A549 (cell line): ENCODE results near the gene PDE1C. TPM values are rescaled to one million over a fixed set of nuclear protein-coding genes. Genes with fewer than 3 reads are reported as not detected.

Experiments used
- ATAC-seq, 2 experiments: fragments of 200-7000 bp in 1 of 2; fragments of >200 bp in 1 of 2; cut with Nextera tagmentation in 1 of 2; cut with Tn5 transposase in 1 of 2; 3 replicates each; pipeline versions ENCODE4 v1.8.0 to v1.9.1; 2018 to 2020; ENCODE audit warnings: mild to moderate bottlenecking in 1 of 2, moderate library complexity in 1 of 2
- CTCF ChIA-PET: fragments of 300-600 bp; sonication (Branson Sonifier 250); formaldehyde crosslinking; extraction: SDS; loops from one replicate; lab custom pipeline; 2021; ENCODE audit warnings: antibody characterized with exemption, inconsistent platforms; lab: Yijun Ruan, JAX
- POLR2A ChIA-PET: fragments of 350-600 bp; formaldehyde crosslinking; extraction: SDS; loops from one replicate; lab custom pipeline; 2021; ENCODE audit warnings: antibody characterized with exemption, inconsistent platforms; lab: Yijun Ruan, JAX
- DNase-seq, 2 experiments: peaks; one replicate each; pipeline versions ENCODE4 v3.0.0 to v3.0.0-alpha.2; 2011 to 2016; ENCODE audit warnings: low read depth in 1 of 2, low spot score in 1 of 2
- FAIRE-seq: peaks from 2 replicates; lab custom pipeline; 2011; peaks lifted over from hg19 to GRCh38; lab: Jason Lieb, UNC
- H3K27ac ChIP-seq, 2 experiments: fragments of >200 bp; sonication (Bioruptor Twin); formaldehyde crosslinking; 3 replicates each; pipeline ENCODE4 v1.5.1; 2016 to 2017
- H3K4me1 ChIP-seq: fragments of >200 bp; sonication (Bioruptor Twin); formaldehyde crosslinking; 3 replicates; pipeline ENCODE4 v1.6.1; 2016
- H3K4me2 ChIP-seq: fragments of >200 bp; sonication (Bioruptor Twin); formaldehyde crosslinking; 3 replicates; pipeline ENCODE4 v1.6.1; 2016
- H3K4me3 ChIP-seq: fragments of >200 bp; sonication (Bioruptor Twin); formaldehyde crosslinking; 3 replicates; pipeline ENCODE4 v1.5.1; 2016
- H3K9me3 ChIP-seq: fragments of >200 bp; sonication (Bioruptor Twin); formaldehyde crosslinking; 3 replicates; pipeline ENCODE4 v1.6.1; 2016
- CBX2 ChIP-seq: fragments of 200-600 bp; sonication (generic); IDR thresholded peaks from 2 replicates; pipeline ENCODE4 v1.6.1; 2016; ENCODE audit warnings: low read depth, mild to moderate bottlenecking, borderline replicate concordance
- CEBPB ChIP-seq, 2 experiments: fragments of >200 bp in 1 of 2; sonication (Bioruptor Twin) in 1 of 2; formaldehyde crosslinking in 1 of 2; IDR thresholded peaks; 2 replicates each; pipeline ENCODE4 v1.6.1; 2012 to 2016
- CHD4 ChIP-seq: fragments of 200-600 bp; sonication (generic); IDR thresholded peaks from 2 replicates; pipeline ENCODE4 v1.6.1; 2016; ENCODE audit warnings: antibody characterized with exemption, mild to moderate bottlenecking, borderline replicate concordance
- EHF ChIP-seq: fragments of 250-450 bp; sonication (Bioruptor Pico); IDR thresholded peaks from 2 replicates; pipeline ENCODE4 v1.5.0; 2020; ENCODE audit warnings: mild to moderate bottlenecking
- ESRRA ChIP-seq: fragments of 150-350 bp; IDR thresholded peaks from 2 replicates; pipeline ENCODE4 v1.6.1; 2014; ENCODE audit warnings: mild to moderate bottlenecking, low read length, borderline replicate concordance
- FOXS1 ChIP-seq: fragments of 250-450 bp; sonication (Bioruptor Pico); IDR thresholded peaks from 2 replicates; pipeline ENCODE4 v1.5.0; 2020; ENCODE audit warnings: mild to moderate bottlenecking, moderate library complexity
- HDAC2 ChIP-seq: fragments of 200-600 bp; sonication (generic); IDR thresholded peaks from 2 replicates; pipeline ENCODE4 v1.6.1; 2016
- HOXA7 ChIP-seq: fragments of 250-450 bp; sonication (Bioruptor Pico); IDR thresholded peaks from 2 replicates; pipeline ENCODE4 v1.5.0; 2020; ENCODE audit warnings: mild to moderate bottlenecking, moderate library complexity
- HOXB5 ChIP-seq: fragments of 250-450 bp; sonication (Bioruptor Pico); IDR thresholded peaks from 2 replicates; pipeline ENCODE4 v1.5.0; 2020; ENCODE audit warnings: mild to moderate bottlenecking, moderate library complexity
- KDM1A ChIP-seq: fragments of 200-600 bp; sonication (generic); IDR thresholded peaks from 2 replicates; pipeline ENCODE4 v1.6.1; 2016; ENCODE audit warnings: low read depth, mild to moderate bottlenecking
- KDM5A ChIP-seq: fragments of 200-600 bp; sonication (generic); IDR thresholded peaks from 2 replicates; pipeline ENCODE4 v1.6.1; 2016; ENCODE audit warnings: antibody characterized with exemption, mild to moderate bottlenecking
- POLR2AphosphoS2 ChIP-seq: conservative IDR thresholded peaks from 2 replicates; pipeline ENCODE4 v1.6.1; 2012; ENCODE audit warnings: low read length, improper control_type of control experiment, inconsistent platforms
- RAD21 ChIP-seq, 2 experiments: fragments of >200 bp in 1 of 2; sonication (Bioruptor Twin) in 1 of 2; formaldehyde crosslinking in 1 of 2; IDR thresholded peaks in 1 of 2; conservative IDR thresholded peaks in 1 of 2; 2 replicates in 1 of 2; 3 replicates in 1 of 2; pipeline ENCODE4 v1.6.1; 2012 to 2018; ENCODE audit warnings: inconsistent platforms in 1 of 2
- RARB ChIP-seq: fragments of 250-450 bp; sonication (Bioruptor Pico); IDR thresholded peaks from 2 replicates; pipeline ENCODE4 v1.8.0; 2021; ENCODE audit warnings: mild to moderate bottlenecking, moderate library complexity
- RNF2 ChIP-seq: fragments of 200-600 bp; sonication (generic); IDR thresholded peaks from 2 replicates; pipeline ENCODE4 v1.6.1; 2016; ENCODE audit warnings: low read depth, mild to moderate bottlenecking, antibody characterized with exemption, moderate library complexity, borderline replicate concordance
- SMC3 ChIP-seq: fragments of >200 bp; sonication (Bioruptor Twin); formaldehyde crosslinking; IDR thresholded peaks from 3 replicates; pipeline ENCODE4 v1.6.1; 2018; ENCODE audit warnings: inconsistent platforms
- SREBF2 ChIP-seq: fragments of 450-650 bp; IDR thresholded peaks from 2 replicates; pipeline ENCODE4 v1.6.1; 2014; ENCODE audit warnings: mild to moderate bottlenecking, moderate library complexity
- TFCP2L1 ChIP-seq: fragments of 250-450 bp; sonication (Bioruptor Pico); IDR thresholded peaks from 2 replicates; pipeline ENCODE4 v1.5.0; 2021; ENCODE audit warnings: mild to moderate bottlenecking
- TP53 ChIP-seq: fragments of 250-450 bp; sonication (Bioruptor Pico); IDR thresholded peaks from 2 replicates; pipeline ENCODE4 v1.5.0; 2021; ENCODE audit warnings: mild to moderate bottlenecking, moderate library complexity
- ZC3H11A ChIP-seq: fragments of 450-650 bp; IDR thresholded peaks from 2 replicates; pipeline ENCODE4 v1.6.1; 2014; ENCODE audit warnings: antibody characterized with exemption, mild to moderate bottlenecking
- ZNF302 ChIP-seq: fragments of 250-450 bp; sonication (Bioruptor Pico); IDR thresholded peaks from 2 replicates; pipeline ENCODE4 v1.9.0; 2021; ENCODE audit warnings: inconsistent platforms, mild to moderate bottlenecking, moderate library complexity
- WGBS: methylation state at CpG from one replicate; pipeline ENCODE4 v1.1.6; 2017; ENCODE audit errors: missing lambda C conversion rate; 5-methylcytosine and 5-hydroxymethylcytosine counted together
- polyA plus RNA-seq, 4 experiments: library from polyadenylated mRNA; depleted of rRNA in 3 of 4; stranded (reverse); fragments of >200 nt; fragmentation: RNase III in 1 of 4; extraction: RNeasy Plus Mini Kit Qiagen cat#74134 plus additional on column Dnase treatment in 1 of 4; gene quantifications; 2 replicates in 3 of 4; 3 replicates in 1 of 4; pipeline ENCODE4 v1.2.3, GENCODE V29; 2011 to 2017
- TF ChIP-seq, protein P1 (sequence below): fragments of >200 bp; sonication (Bioruptor Twin); formaldehyde crosslinking; IDR thresholded peaks from 2 replicates; pipeline ENCODE4 v1.6.1; 2016
- TF ChIP-seq, protein P2 (sequence below): IDR thresholded peaks from 2 replicates; pipeline ENCODE4 v1.6.1; 2012
- TF ChIP-seq, protein P3 (sequence below): fragments of 250-450 bp; sonication (Bioruptor Pico); IDR thresholded peaks from 2 replicates; pipeline ENCODE4 v1.5.0; 2021; ENCODE audit warnings: mild to moderate bottlenecking, moderate library complexity, borderline replicate concordance
- TF ChIP-seq, protein P4 (sequence below): fragments of 450-650 bp; IDR thresholded peaks from 2 replicates; pipeline ENCODE4 v1.6.1; 2014; ENCODE audit warnings: antibody characterized with exemption
- TF ChIP-seq, protein P5 (sequence below): fragments of 250-450 bp; sonication (Bioruptor Pico); IDR thresholded peaks from 2 replicates; pipeline ENCODE4 v1.5.0; 2020; ENCODE audit warnings: low read depth, mild to moderate bottlenecking, moderate library complexity
- TF ChIP-seq, protein P6 (sequence below): fragments of >200 bp; sonication (Bioruptor Twin); formaldehyde crosslinking; IDR thresholded peaks from 3 replicates; pipeline ENCODE4 v1.6.1; 2016

Gene PDE1C
- polyA plus RNA-seq, 2 of the 4 experiments (the other 2 are of a cell fraction) = 8.0 to 11.0 TPM

DNA sequence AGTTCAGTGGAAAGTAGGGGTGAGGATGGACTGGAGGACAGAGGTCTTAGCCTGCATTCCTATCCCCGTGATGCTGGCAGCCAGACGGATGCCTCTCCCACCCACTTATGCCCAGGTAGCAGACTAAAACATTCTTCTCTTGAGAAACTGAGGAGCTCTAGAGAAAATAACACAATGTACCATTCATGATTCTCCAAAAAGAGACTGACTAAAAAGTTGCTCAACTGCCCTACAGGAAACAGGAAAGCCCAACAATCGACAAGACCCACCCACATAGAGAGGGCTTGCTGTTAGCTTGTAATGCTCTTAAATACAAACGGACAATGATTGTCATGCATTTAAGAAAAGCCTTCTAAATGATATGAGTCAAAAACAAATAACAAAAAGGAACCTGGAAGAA, 33.2 kb upstream of the PDE1C start:
- 72% methylated on average over 4 of the region's 4 CpGs for WGBS

DNA sequence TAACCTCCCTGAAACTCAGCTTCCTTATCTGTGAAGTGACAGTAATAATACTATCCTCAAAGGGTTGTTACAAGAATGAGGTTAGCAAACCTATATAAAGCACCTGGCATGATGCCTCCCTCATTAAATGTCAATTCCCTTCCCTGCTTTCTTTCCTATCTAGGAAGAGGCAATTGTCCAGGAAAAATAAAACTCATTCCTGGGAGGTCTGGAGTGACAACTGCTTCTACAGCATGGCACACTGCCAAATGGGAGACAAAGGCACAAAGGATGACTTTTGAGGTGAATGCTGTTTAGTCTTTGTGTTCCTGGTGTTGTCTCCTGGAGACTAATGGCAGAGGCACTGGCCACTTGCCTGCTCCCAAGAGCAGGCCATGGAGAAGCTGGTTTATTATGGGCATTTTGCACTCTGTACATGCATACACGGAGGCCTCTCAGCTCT, 32.2 kb upstream of the PDE1C start:
- no peak overlapping the region for H3K27ac ChIP-seq
- 86% methylated on average over 1 of the region's 1 CpG for WGBS
- ChIA-PET CTCF (no interaction called here), POLR2A (no interaction called here)
- DNase-seq = no peak
- TF ChIP-seq POLR2AphosphoS2 (no peak), ZNF302 (CRISPR knock-in tag) (no peak), ESRRA (no peak), RARB (CRISPR knock-in tag) (no peak), RAD21 (conservative IDR thresholded peaks at IDR 0.05 in 1 of 2, IDR thresholded peaks at IDR 0.05 in 1 of 2) (no peak)
- H3K4me3 ChIP-seq = no peak overlapping the region
- H3K9me3 ChIP-seq = no peaks in the 10 kb centered on the region; the same call in 1 of the 3 replicates
- FAIRE-seq = no peak
- ATAC-seq = no peak
- H3K4me1 ChIP-seq = no peaks in the 10 kb centered on the region
- H3K4me2 ChIP-seq = no peak overlapping the region

More for the DNA sequence above, 33.2 kb upstream of the PDE1C start:
- POLR2A ChIA-PET = no interaction called here
- CTCF ChIA-PET = no interaction called here
- TF ChIP-seq ZC3H11A (no peak), HOXA7 (CRISPR knock-in tag) (no peak), TFCP2L1 (CRISPR knock-in tag) (no peak), SREBF2 (no peak), RAD21 (conservative IDR thresholded peaks at IDR 0.05 in 1 of 2, IDR thresholded peaks at IDR 0.05 in 1 of 2) (no peak), RNF2 (no peak), HDAC2 (no peak)
- TF ChIP-seq, protein P1, sequence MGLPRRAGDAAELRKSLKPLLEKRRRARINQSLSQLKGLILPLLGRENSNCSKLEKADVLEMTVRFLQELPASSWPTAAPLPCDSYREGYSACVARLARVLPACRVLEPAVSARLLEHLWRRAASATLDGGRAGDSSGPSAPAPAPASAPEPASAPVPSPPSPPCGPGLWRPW = no peak
- TF ChIP-seq, protein P2, sequence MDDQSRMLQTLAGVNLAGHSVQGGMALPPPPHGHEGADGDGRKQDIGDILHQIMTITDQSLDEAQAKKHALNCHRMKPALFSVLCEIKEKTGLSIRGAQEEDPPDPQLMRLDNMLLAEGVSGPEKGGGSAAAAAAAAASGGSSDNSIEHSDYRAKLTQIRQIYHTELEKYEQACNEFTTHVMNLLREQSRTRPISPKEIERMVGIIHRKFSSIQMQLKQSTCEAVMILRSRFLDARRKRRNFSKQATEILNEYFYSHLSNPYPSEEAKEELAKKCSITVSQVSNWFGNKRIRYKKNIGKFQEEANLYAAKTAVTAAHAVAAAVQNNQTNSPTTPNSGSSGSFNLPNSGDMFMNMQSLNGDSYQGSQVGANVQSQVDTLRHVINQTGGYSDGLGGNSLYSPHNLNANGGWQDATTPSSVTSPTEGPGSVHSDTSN = no peak
- H3K27ac ChIP-seq = no peak overlapping the region
- DNase-seq = no peak
- ATAC-seq = no peak
- H3K4me1 ChIP-seq = no peaks in the 10 kb centered on the region
- H3K9me3 ChIP-seq = no peaks in the 10 kb centered on the region; the same call in 1 of the 3 replicates
- no peak for FAIRE-seq
- no peak overlapping the region for H3K4me3 ChIP-seq
- no peak overlapping the region for H3K4me2 ChIP-seq

DNA sequence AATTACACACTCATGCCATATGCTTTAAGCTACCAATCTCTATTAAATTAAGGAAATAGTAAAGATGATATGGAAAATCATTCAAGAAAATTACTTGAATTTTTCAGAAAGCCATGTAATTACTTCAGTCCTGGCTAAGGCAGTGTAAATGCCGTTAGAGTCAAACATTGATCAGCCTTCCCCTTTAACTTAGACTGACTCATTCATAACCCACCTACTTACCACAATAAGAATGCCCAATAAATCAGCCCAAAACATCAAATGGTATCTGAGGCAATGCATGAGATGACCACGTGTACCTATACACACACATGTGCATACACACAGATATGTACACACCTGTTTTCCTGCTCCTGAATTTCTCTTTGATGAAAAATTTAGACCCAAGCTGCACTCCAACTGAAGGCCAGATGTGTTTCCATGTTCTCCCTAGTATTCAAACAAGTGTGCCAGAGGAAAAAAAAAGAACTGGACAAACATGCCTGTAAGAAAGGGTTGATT, 30.2 kb upstream of the PDE1C start:
- POLR2A ChIA-PET = no interaction called here
- ATAC-seq (no peak), DNase-seq (no peak), FAIRE-seq (no peak)
- Histone ChIP-seq H3K27ac (no peak overlapping the region), H3K4me3 (no peak overlapping the region), H3K4me1 (no peaks in the 10 kb centered on the region), H3K4me2 (no peak overlapping the region), H3K9me3 (no peaks in the 10 kb centered on the region; the same call in 2 of the 3 replicates)
- 49% methylated on average over 2 of the region's 2 CpGs for WGBS
- TF ChIP-seq, protein P3, sequence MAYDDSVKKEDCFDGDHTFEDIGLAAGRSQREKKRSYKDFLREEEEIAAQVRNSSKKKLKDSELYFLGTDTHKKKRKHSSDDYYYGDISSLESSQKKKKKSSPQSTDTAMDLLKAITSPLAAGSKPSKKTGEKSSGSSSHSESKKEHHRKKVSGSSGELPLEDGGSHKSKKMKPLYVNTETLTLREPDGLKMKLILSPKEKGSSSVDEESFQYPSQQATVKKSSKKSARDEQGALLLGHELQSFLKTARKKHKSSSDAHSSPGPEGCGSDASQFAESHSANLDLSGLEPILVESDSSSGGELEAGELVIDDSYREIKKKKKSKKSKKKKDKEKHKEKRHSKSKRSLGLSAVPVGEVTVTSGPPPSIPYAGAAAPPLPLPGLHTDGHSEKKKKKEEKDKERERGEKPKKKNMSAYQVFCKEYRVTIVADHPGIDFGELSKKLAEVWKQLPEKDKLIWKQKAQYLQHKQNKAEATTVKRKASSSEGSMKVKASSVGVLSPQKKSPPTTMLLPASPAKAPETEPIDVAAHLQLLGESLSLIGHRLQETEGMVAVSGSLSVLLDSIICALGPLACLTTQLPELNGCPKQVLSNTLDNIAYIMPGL (CRISPR knock-in tag) = no peak
- no peak for TF ChIP-seq CBX2
- no peak for TF ChIP-seq RARB (CRISPR knock-in tag)
- TF ChIP-seq HOXB5 (CRISPR knock-in tag) = no peak
- no peak for TF ChIP-seq ESRRA
- no peak for TF ChIP-seq TP53 (CRISPR knock-in tag)
- no peak for TF ChIP-seq KDM1A
- TF ChIP-seq CEBPB (IDR thresholded peaks at IDR 0.05) = no peak
- TF ChIP-seq FOXS1 = no peak
- no peak for TF ChIP-seq KDM5A
- no peak for TF ChIP-seq RAD21 (conservative IDR thresholded peaks at IDR 0.05 in 1 of 2, IDR thresholded peaks at IDR 0.05 in 1 of 2)
- TF ChIP-seq, protein P4, sequence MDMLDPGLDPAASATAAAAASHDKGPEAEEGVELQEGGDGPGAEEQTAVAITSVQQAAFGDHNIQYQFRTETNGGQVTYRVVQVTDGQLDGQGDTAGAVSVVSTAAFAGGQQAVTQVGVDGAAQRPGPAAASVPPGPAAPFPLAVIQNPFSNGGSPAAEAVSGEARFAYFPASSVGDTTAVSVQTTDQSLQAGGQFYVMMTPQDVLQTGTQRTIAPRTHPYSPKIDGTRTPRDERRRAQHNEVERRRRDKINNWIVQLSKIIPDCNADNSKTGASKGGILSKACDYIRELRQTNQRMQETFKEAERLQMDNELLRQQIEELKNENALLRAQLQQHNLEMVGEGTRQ = no peak
- TF ChIP-seq POLR2AphosphoS2 = no peak
- TF ChIP-seq, protein P5, sequence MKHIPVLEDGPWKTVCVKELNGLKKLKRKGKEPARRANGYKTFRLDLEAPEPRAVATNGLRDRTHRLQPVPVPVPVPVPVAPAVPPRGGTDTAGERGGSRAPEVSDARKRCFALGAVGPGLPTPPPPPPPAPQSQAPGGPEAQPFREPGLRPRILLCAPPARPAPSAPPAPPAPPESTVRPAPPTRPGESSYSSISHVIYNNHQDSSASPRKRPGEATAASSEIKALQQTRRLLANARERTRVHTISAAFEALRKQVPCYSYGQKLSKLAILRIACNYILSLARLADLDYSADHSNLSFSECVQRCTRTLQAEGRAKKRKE (CRISPR knock-in tag) = no peak
- TF ChIP-seq EHF (CRISPR knock-in tag) = no peak
- TF ChIP-seq SMC3 = no peak
- TF ChIP-seq, protein P6, sequence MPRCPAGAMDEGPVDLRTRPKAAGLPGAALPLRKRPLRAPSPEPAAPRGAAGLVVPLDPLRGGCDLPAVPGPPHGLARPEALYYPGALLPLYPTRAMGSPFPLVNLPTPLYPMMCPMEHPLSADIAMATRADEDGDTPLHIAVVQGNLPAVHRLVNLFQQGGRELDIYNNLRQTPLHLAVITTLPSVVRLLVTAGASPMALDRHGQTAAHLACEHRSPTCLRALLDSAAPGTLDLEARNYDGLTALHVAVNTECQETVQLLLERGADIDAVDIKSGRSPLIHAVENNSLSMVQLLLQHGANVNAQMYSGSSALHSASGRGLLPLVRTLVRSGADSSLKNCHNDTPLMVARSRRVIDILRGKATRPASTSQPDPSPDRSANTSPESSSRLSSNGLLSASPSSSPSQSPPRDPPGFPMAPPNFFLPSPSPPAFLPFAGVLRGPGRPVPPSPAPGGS = no peak
- TF ChIP-seq CHD4 = no peak
- CTCF ChIA-PET = no interaction called here
